Activated CD4-positive, alpha-beta T cell treated with anti-CD3 and anti-CD28 coated beads, Interleukin-2, amount 10 ng/mL, durations not matched to agents 24 days and 14 days (primary cell): Measurements from ENCODE around the gene NDC1. TPM values are rescaled to one million over a fixed set of nuclear protein-coding genes. Genes with fewer than 3 reads are reported as not detected.

ENCODE experiments used
- DNase-seq: peaks from one replicate; pipeline ENCODE4 v3.0.0; 2022
- H3K27ac Mint-ChIP-seq: one replicate; pipeline ENCODE4 v1.8.0; 2022; ENCODE audit warnings: mild to moderate bottlenecking, mixed read lengths
- H3K27me3 Mint-ChIP-seq: one replicate; pipeline ENCODE4 v1.8.0; 2022; ENCODE audit warnings: mixed read lengths
- H3K36me3 Mint-ChIP-seq: one replicate; pipeline ENCODE4 v1.8.0; 2022; ENCODE audit warnings: low read depth, mild to moderate bottlenecking, mixed read lengths
- H3K4me1 Mint-ChIP-seq: one replicate; pipeline ENCODE4 v1.8.0; 2021; ENCODE audit warnings: mixed read lengths
- H3K4me3 Mint-ChIP-seq: one replicate; pipeline ENCODE4 v1.8.0; 2022; ENCODE audit warnings: mild to moderate bottlenecking, moderate library complexity, mixed read lengths
- H3K9me3 Mint-ChIP-seq: one replicate; pipeline ENCODE4 v1.8.0; 2021; ENCODE audit warnings: mixed read lengths
- intact Hi-C: fragments of 100-400 bp; cut with micrococcal nuclease; formaldehyde crosslinking; loops from one replicate; pipeline ENCODE4 v1.15.1; 2023
- total RNA-seq: library from RNA; stranded (reverse); gene quantifications from 2 replicates; pipeline ENCODE4 v1.2.3, GENCODE V29; 2022

The NDC1 gene
- total RNA-seq, 1 donor from 2014 or later, result 39.7 TPM

- Mint-ChIP-seq H3K27me3 (peaks cover 69% of the 10 kb centered on the region), H3K36me3 (no peaks in the 10 kb centered on the region), H3K4me1 (peaks cover 2% of the 10 kb centered on the region), H3K9me3 (no peaks in the 10 kb centered on the region), H3K4me3 (peak overlapping the region; percentile 32), H3K27ac (no peak overlapping the region)
- intact Hi-C loops, result no loop called here
- peak; percentile 58 for DNase-seq
Observed at GRCh38 chr1:53737648-53738204, 100.4 kb downstream of the NDC1 start.

- Mint-ChIP-seq H3K4me1 (peaks cover 2% of the 10 kb centered on the region), H3K36me3 (no peaks in the 10 kb centered on the region), H3K27ac (no peak overlapping the region), H3K9me3 (no peaks in the 10 kb centered on the region), H3K27me3 (peaks cover 65% of the 10 kb centered on the region), H3K4me3 (no peak overlapping the region)
- no peak for DNase-seq
- intact Hi-C loops, result no loop called here
Observed at GRCh38 chr1:53736290-53736689, 101.8 kb downstream of the NDC1 start.

- H3K4me3 Mint-ChIP-seq, result no peak overlapping the region
- no peak overlapping the region for H3K27ac Mint-ChIP-seq
- no peaks in the 10 kb centered on the region for H3K9me3 Mint-ChIP-seq
- peaks cover 65% of the 10 kb centered on the region for H3K27me3 Mint-ChIP-seq
- intact Hi-C loops, result no loop called here
- peaks cover 2% of the 10 kb centered on the region for H3K4me1 Mint-ChIP-seq
- no peak for DNase-seq
- H3K36me3 Mint-ChIP-seq, result no peaks in the 10 kb centered on the region
Observed at GRCh38 chr1:53735681-53736080, 102.4 kb downstream of the NDC1 start.

- H3K27ac Mint-ChIP-seq, result no peak overlapping the region
- H3K9me3 Mint-ChIP-seq, result no peaks in the 10 kb centered on the region
- no peaks in the 10 kb centered on the region for H3K36me3 Mint-ChIP-seq
- DNase-seq, result no peak
- intact Hi-C loops, result no loop called here
- H3K4me3 Mint-ChIP-seq, result no peak overlapping the region
- H3K27me3 Mint-ChIP-seq, result peaks cover 66% of the 10 kb centered on the region
- peaks cover 2% of the 10 kb centered on the region for H3K4me1 Mint-ChIP-seq
Observed at GRCh38 chr1:53735261-53735660, 102.8 kb downstream of the NDC1 start.

GRCh38 chr1:53734650-53735211 is 103.4 kb downstream of the NDC1 start:
- H3K27ac Mint-ChIP-seq, result no peak overlapping the region
- intact Hi-C loops, result no loop called here
- no peak overlapping the region for H3K4me3 Mint-ChIP-seq
- H3K36me3 Mint-ChIP-seq, result no peaks in the 10 kb centered on the region
- H3K4me1 Mint-ChIP-seq, result peaks cover 2% of the 10 kb centered on the region
- H3K9me3 Mint-ChIP-seq, result no peaks in the 10 kb centered on the region
- no peak for DNase-seq
- peaks cover 61% of the 10 kb centered on the region for H3K27me3 Mint-ChIP-seq

GRCh38 chr1:53733975-53734649 is 104.0 kb downstream of the NDC1 start:
- Mint-ChIP-seq H3K36me3 (no peaks in the 10 kb centered on the region), H3K4me3 (no peak overlapping the region), H3K27ac (no peak overlapping the region), H3K9me3 (no peaks in the 10 kb centered on the region), H3K27me3 (peaks cover 59% of the 10 kb centered on the region), H3K4me1 (no peaks in the 10 kb centered on the region)
- DNase-seq, result no peak
- intact Hi-C loops, result no loop called here

GRCh38 chr1:53733447-53733931 is 104.6 kb downstream of the NDC1 start:
- no peak overlapping the region for H3K4me3 Mint-ChIP-seq
- no peaks in the 10 kb centered on the region for H3K4me1 Mint-ChIP-seq
- peaks cover 61% of the 10 kb centered on the region for H3K27me3 Mint-ChIP-seq
- intact Hi-C loops, result no loop called here
- H3K9me3 Mint-ChIP-seq, result no peaks in the 10 kb centered on the region
- H3K36me3 Mint-ChIP-seq, result no peaks in the 10 kb centered on the region
- no peak for DNase-seq
- no peak overlapping the region for H3K27ac Mint-ChIP-seq

GRCh38 chr1:53732912-53733317 is 105.2 kb downstream of the NDC1 start:
- DNase-seq, result no peak
- H3K9me3 Mint-ChIP-seq, result no peaks in the 10 kb centered on the region
- H3K4me3 Mint-ChIP-seq, result no peak overlapping the region
- H3K4me1 Mint-ChIP-seq, result no peaks in the 10 kb centered on the region
- peaks cover 59% of the 10 kb centered on the region for H3K27me3 Mint-ChIP-seq
- intact Hi-C loops, result no loop called here
- no peaks in the 10 kb centered on the region for H3K36me3 Mint-ChIP-seq
- no peak overlapping the region for H3K27ac Mint-ChIP-seq

- Mint-ChIP-seq H3K36me3 (no peaks in the 10 kb centered on the region), H3K4me1 (no peaks in the 10 kb centered on the region), H3K9me3 (no peaks in the 10 kb centered on the region), H3K27me3 (peaks cover 59% of the 10 kb centered on the region), H3K4me3 (no peak overlapping the region), H3K27ac (no peak overlapping the region)
- no peak for DNase-seq
- intact Hi-C loops, result no loop called here
Observed at GRCh38 chr1:53732409-53732808, 105.7 kb downstream of the NDC1 start.

GRCh38 chr1:53731779-53732305 is 106.3 kb downstream of the NDC1 start:
- Mint-ChIP-seq H3K36me3 (no peaks in the 10 kb centered on the region), H3K4me1 (no peaks in the 10 kb centered on the region), H3K4me3 (no peak overlapping the region), H3K9me3 (no peaks in the 10 kb centered on the region), H3K27me3 (peaks cover 53% of the 10 kb centered on the region), H3K27ac (no peak overlapping the region)
- intact Hi-C loops, result no loop called here
- DNase-seq, result no peak

GRCh38 chr1:53731043-53731600 is 107.0 kb downstream of the NDC1 start:
- intact Hi-C loops, result no loop called here
- Mint-ChIP-seq H3K4me3 (no peak overlapping the region), H3K27me3 (peaks cover 46% of the 10 kb centered on the region), H3K4me1 (no peaks in the 10 kb centered on the region), H3K9me3 (no peaks in the 10 kb centered on the region), H3K27ac (no peak overlapping the region), H3K36me3 (no peaks in the 10 kb centered on the region)
- no peak for DNase-seq

- intact Hi-C loops, result no loop called here
- H3K27ac Mint-ChIP-seq, result no peak overlapping the region
- no peaks in the 10 kb centered on the region for H3K9me3 Mint-ChIP-seq
- H3K36me3 Mint-ChIP-seq, result no peaks in the 10 kb centered on the region
- peaks cover 38% of the 10 kb centered on the region for H3K27me3 Mint-ChIP-seq
- no peak for DNase-seq
- H3K4me1 Mint-ChIP-seq, result no peaks in the 10 kb centered on the region
- H3K4me3 Mint-ChIP-seq, result no peak overlapping the region
Observed at GRCh38 chr1:53730224-53730865, 107.8 kb downstream of the NDC1 start.

- H3K4me1 Mint-ChIP-seq, result no peaks in the 10 kb centered on the region
- intact Hi-C loops, result no loop called here
- no peak overlapping the region for H3K27ac Mint-ChIP-seq
- no peak overlapping the region for H3K4me3 Mint-ChIP-seq
- H3K9me3 Mint-ChIP-seq, result no peaks in the 10 kb centered on the region
- DNase-seq, result no peak
- peaks cover 31% of the 10 kb centered on the region for H3K27me3 Mint-ChIP-seq
- no peaks in the 10 kb centered on the region for H3K36me3 Mint-ChIP-seq
Observed at GRCh38 chr1:53729456-53730223, 108.5 kb downstream of the NDC1 start.
